Psoas muscle (tissue), 8 donors: Measurements from ENCODE around the gene BCS1L. TPM values are rescaled to one million over a fixed set of nuclear protein-coding genes. Genes with fewer than 3 reads are reported as not detected.
A peak's percentile ranks its signal among the peaks of the same experiment; 100 is the strongest.

Source experiments
- ATAC-seq, 4 donors: fragments of 200-7000 bp; cut with Tn5 transposase; one replicate each; pipeline ENCODE4 v1.9.1; 2020; ENCODE audit warnings: moderate library complexity in 3 of 4, mild to moderate bottlenecking in 2 of 4
- DNase-seq, 2 donors: peaks; one replicate each; pipeline ENCODE4 v3.0.0-alpha.2; 2020
- H3K27ac ChIP-seq: fragments of 200-600 bp; one replicate; pipeline ENCODE4 v1.8.0; 2022
- H3K27me3 ChIP-seq, 3 donors: fragments of 200-600 bp in 1 of 3; one replicate each; pipeline versions ENCODE4 v1.6.1 to v1.8.0; 2013 to 2022; ENCODE audit warnings: low read length in 2 of 3, mild to moderate bottlenecking in 2 of 3, moderate library complexity in 1 of 3; ENCODE audit not compliant: insufficient read depth in 3 of 3
- H3K36me3 ChIP-seq, 2 donors: fragments of 200-600 bp in 1 of 2; one replicate each; pipeline versions ENCODE4 v1.6.1 to v1.8.0; 2013 to 2022; ENCODE audit warnings: low read depth in 1 of 2, mild to moderate bottlenecking in 1 of 2, moderate library complexity in 1 of 2; ENCODE audit not compliant: insufficient read depth in 1 of 2
- H3K4me1 ChIP-seq: fragments of 200-600 bp; one replicate; pipeline ENCODE4 v1.8.0; 2022
- H3K4me3 ChIP-seq: fragments of 200-600 bp; one replicate; pipeline ENCODE4 v1.8.0; 2022; ENCODE audit warnings: mild to moderate bottlenecking
- H3K9me3 ChIP-seq: fragments of 200-600 bp; one replicate; pipeline ENCODE4 v1.8.0; 2022
- WGBS, 3 donors: extraction: QIAGEN DNeasy Blood & Tissue Kit; methylation state at CpG; one replicate each; pipeline versions ENCODE4 v1.1.6 to v1.1.7; 2013; 5-methylcytosine and 5-hydroxymethylcytosine counted together
- intact Hi-C, 2 donors: fragments of 100-400 bp; cut with DNase I; formaldehyde crosslinking; loops; one replicate each; pipeline versions ENCODE4 v1.11.0 to v1.14.2; 2022
- polyA plus RNA-seq, 3 donors: library from polyadenylated mRNA; stranded (reverse); fragments of 200-250 nt; gene quantifications; one replicate each; pipeline ENCODE4 v1.2.3, GENCODE V29; 2013
- total RNA-seq, 4 donors: library from RNA; stranded (reverse); fragmentation: NEBNext Ultra II Directional in 2 of 4; extraction: Animal tissue kit (Norgen Biotek cat#: 25700) in 2 of 4; gene quantifications; one replicate each; pipeline versions ENCODE4 v1.2.1 to v1.2.4, GENCODE V29; 2021 to 2023
- TF ChIP-seq, protein P1 (sequence below): fragments of 200-600 bp; IDR thresholded peaks from one replicate; pipeline ENCODE4 v1.8.0; 2022; ENCODE audit warnings: antibody characterized with exemption
- donor health status: healthy with polysubstance abuse.
- donor health status: DM: no; HTN: no; CAD: no; lungs with moderate emphysema.
- donor health status: Bipolar disorder and iron deficiency.
- donor health status: healthy.
- donor health status: DM: yes; HTN: yes; CAD: no.
- donor health status: DM: no; HTN: no; CAD: no.
- donor health status: DM: no; HTN: no; CAD: no.
- donor health status: DM: yes; HTN: yes; CAD: no.

BCS1L gene
- total and polyA plus RNA-seq, 7 donors = 13.1 to 50.1 (median 27.1) TPM

DNA sequence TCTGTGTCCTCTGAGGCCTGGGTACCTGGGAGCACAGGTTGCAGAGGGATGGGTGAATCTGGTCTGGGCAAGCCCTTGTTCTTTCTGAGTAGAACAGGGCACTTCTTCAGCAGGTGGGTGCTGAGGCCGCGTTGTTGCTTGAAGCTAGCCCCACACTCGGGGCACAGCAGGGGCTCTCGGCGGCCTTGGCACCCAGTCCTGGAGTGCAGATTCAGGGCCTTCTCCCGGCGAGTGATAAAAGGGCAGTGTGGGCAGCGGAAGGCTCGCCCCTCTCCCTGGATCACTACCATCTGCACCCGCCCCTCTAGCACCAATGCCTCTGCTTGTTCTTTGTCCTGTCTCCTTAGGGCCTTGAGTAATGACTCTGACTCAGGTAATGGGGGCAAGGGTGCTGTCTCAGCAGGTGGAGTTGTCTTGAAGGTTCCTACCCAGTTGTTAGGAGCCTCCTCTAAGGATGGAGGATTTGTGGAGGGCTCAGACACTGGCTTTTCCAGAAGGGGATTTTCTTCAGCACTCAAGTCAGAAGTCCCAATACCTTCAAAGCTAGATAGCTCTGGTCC lies 15.7 kb upstream of the BCS1L start:
- intact Hi-C loops = no loop called here
- DNase-seq = no peak
- 87 to 96% (median 88%) methylated on average over 10 of the region's 10 CpGs for WGBS, 3 donors
- H3K36me3 ChIP-seq = peaks cover 13 to 97% of the 10 kb centered on the region in 2 donors
- H3K27me3 ChIP-seq = no peaks in the 10 kb centered on the region
- no peaks in the 10 kb centered on the region for H3K9me3 ChIP-seq
- ATAC-seq = no peak
- peaks cover 4% of the 10 kb centered on the region for H3K4me1 ChIP-seq
- H3K27ac ChIP-seq = no peak overlapping the region
- H3K4me3 ChIP-seq = no peak overlapping the region
- TF ChIP-seq, protein P1, sequence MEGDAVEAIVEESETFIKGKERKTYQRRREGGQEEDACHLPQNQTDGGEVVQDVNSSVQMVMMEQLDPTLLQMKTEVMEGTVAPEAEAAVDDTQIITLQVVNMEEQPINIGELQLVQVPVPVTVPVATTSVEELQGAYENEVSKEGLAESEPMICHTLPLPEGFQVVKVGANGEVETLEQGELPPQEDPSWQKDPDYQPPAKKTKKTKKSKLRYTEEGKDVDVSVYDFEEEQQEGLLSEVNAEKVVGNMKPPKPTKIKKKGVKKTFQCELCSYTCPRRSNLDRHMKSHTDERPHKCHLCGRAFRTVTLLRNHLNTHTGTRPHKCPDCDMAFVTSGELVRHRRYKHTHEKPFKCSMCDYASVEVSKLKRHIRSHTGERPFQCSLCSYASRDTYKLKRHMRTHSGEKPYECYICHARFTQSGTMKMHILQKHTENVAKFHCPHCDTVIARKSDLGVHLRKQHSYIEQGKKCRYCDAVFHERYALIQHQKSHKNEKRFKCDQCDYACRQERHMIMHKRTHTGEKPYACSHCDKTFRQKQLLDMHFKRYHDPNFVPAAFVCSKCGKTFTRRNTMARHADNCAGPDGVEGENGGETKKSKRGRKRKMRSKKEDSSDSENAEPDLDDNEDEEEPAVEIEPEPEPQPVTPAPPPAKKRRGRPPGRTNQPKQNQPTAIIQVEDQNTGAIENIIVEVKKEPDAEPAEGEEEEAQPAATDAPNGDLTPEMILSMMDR = no peak

DNA sequence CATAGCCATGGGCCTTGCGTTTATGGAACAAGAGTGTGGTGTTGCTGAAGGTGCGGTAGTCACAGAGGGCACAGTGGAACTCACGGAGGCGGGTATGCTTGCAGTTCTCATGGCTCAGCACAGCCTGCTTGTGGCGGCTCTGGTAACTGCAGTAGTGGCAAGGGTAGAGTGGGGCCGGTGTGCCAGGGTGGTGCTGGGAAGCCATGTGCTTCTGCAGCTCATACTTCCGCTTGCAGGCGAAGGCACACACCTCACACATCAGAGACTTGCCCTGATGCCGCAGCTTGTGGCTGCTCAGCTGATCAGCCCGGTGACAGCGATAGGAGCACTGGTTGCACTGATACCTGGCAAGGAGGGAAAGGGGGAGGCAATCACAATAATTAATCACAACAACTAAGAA lies 14.8 kb upstream of the BCS1L start:
- intact Hi-C loops = no loop called here
- TF ChIP-seq, protein P1 = no peak
- H3K4me3 ChIP-seq = no peak overlapping the region
- DNase-seq (no peak), ATAC-seq (no peak)
- H3K4me1 ChIP-seq = peaks cover 4% of the 10 kb centered on the region
- H3K27ac ChIP-seq = no peak overlapping the region
- WGBS, 3 donors = 88 to 97% (median 90%) methylated on average over 11 of the region's 11 CpGs
- H3K27me3 ChIP-seq = no peaks in the 10 kb centered on the region
- H3K36me3 ChIP-seq = peaks cover 7 to 97% of the 10 kb centered on the region in 2 donors
- no peaks in the 10 kb centered on the region for H3K9me3 ChIP-seq

DNA sequence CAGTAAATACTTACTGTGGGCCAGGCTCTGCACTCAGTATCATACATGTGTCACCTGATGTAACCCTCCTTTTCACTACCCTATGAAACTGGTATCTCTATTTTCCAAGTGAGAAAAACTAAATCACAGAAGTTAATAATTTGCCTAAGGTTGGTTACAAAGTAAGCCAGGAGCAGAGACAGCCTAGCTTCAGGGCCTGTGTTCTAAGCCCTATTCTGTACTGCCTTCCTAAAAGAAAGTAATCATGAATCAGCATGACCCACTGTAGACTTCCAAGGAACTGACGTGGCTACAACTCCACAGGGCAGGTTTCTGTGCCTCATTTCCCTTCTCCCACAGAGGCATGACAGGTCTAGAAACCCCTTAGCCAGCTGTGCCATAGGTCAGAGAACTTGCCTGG lies 14.4 kb upstream of the BCS1L start:
- Histone ChIP-seq H3K27me3 (no peaks in the 10 kb centered on the region), H3K4me3 (no peak overlapping the region), H3K9me3 (no peaks in the 10 kb centered on the region), H3K4me1 (peaks cover 4% of the 10 kb centered on the region), H3K36me3 (peaks cover 7 to 97% of the 10 kb centered on the region in 2 donors), H3K27ac (no peak overlapping the region)
- intact Hi-C loops = no loop called here
- ATAC-seq (no peak), DNase-seq (no peak)
- 77 to 83% (median 82%) methylated on average over 1 of the region's 1 CpG for WGBS, 3 donors
- TF ChIP-seq, protein P1 = no peak

DNA sequence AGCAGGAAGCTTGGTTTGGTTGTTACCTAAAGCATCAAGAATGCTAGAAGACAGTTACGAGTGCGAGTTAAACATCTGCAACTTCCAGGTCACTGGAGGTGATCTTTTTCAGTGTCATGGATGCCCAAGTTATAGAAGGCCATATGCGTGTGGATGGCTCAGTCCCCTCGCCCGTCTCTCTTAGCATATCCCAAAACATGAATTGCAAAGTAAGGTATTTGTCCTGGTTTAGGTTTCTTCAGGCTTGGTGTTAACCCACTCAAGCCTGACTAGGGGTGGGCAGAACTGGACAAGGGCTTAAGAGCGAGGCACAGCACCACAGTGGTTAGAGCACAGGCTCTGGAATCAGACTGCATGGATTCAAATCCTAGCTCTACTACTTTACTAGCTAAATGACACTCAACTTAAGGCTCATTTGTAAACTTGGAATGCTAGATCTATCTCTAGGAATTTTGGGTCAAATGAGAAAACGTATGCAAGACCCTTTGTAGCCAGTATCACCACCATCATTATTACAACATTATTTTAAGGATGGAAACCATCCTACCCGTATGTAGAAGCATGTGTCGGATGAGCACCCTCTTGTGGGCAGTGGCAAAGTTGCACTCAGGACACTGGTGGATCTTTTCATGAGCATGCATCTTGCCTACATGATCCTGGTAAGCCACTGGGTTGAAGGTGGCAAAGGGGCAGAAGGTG lies 11.2 kb upstream of the BCS1L start:
- peak in 1 of 2 donors; percentile 47 for DNase-seq
- peaks cover 4% of the 10 kb centered on the region for H3K4me1 ChIP-seq
- H3K4me3 ChIP-seq = no peak overlapping the region
- WGBS, 3 donors = 64 to 74% (median 65%) methylated on average over 9 of the region's 9 CpGs
- H3K9me3 ChIP-seq = no peaks in the 10 kb centered on the region
- no peaks in the 10 kb centered on the region for H3K27me3 ChIP-seq
- ATAC-seq = peak; percentile 72 to 86 (median 77)
- peaks cover 12 to 99% of the 10 kb centered on the region in 2 donors for H3K36me3 ChIP-seq
- TF ChIP-seq, protein P1 = peak; percentile 83
- no peak overlapping the region for H3K27ac ChIP-seq
- intact Hi-C loops = no loop called here
